NB4 (cell line): ENCODE data around the gene MINDY4.

Source experiments
- MYC ChIP-seq: IDR thresholded peaks from 2 replicates; pipeline ENCODE4 v1.6.1; 2011; ENCODE audit warnings: low read depth, low read length
- POLR2A ChIP-seq: IDR thresholded peaks from 2 replicates; pipeline ENCODE4 v1.6.1; 2011; ENCODE audit warnings: mild to moderate bottlenecking; ENCODE audit not compliant: insufficient read length; ENCODE audit errors: extremely low read depth
- TF ChIP-seq, protein P1 (sequence below): IDR thresholded peaks from one replicate; pipeline ENCODE4 v1.5.1; 2012; ENCODE audit warnings: low read depth, low read length

DNA sequence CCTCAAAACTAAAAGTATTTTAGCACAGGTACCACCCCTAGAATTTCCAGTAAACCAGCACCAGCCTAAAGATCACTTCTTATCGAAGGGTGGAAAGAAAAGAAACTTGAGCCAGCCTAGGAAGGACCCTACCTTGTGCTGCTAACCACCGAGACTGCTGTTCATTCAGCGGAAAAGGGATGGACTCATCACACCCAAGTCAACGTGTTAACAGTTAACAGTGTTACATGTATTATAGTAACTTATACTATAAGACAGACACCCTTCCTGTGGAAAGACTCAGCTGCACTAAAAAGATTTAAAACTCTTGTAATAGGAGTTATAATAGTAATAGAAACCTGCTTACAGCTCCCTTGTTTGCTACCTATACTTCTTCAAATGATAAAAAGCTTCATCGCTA lies 39.8 kb downstream of the MINDY4 start:
- TF ChIP-seq, protein P1, sequence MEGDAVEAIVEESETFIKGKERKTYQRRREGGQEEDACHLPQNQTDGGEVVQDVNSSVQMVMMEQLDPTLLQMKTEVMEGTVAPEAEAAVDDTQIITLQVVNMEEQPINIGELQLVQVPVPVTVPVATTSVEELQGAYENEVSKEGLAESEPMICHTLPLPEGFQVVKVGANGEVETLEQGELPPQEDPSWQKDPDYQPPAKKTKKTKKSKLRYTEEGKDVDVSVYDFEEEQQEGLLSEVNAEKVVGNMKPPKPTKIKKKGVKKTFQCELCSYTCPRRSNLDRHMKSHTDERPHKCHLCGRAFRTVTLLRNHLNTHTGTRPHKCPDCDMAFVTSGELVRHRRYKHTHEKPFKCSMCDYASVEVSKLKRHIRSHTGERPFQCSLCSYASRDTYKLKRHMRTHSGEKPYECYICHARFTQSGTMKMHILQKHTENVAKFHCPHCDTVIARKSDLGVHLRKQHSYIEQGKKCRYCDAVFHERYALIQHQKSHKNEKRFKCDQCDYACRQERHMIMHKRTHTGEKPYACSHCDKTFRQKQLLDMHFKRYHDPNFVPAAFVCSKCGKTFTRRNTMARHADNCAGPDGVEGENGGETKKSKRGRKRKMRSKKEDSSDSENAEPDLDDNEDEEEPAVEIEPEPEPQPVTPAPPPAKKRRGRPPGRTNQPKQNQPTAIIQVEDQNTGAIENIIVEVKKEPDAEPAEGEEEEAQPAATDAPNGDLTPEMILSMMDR = no peak
- TF ChIP-seq POLR2A (no peak), MYC (no peak)
